NAMALWA (cell line): ENCODE measurements around the gene NTHL1.
"Not testable (repeated sequence)": the region's sequence is repeated elsewhere in the genome, so short reads cannot be mapped to it uniquely, and the experiment has no call there.

Experiments used
- DNase-seq: peaks from one replicate; pipeline ENCODE4 v3.0.0-alpha.2; 2015; ENCODE audit warnings: low spot score

NTHL1 gene

DNA sequence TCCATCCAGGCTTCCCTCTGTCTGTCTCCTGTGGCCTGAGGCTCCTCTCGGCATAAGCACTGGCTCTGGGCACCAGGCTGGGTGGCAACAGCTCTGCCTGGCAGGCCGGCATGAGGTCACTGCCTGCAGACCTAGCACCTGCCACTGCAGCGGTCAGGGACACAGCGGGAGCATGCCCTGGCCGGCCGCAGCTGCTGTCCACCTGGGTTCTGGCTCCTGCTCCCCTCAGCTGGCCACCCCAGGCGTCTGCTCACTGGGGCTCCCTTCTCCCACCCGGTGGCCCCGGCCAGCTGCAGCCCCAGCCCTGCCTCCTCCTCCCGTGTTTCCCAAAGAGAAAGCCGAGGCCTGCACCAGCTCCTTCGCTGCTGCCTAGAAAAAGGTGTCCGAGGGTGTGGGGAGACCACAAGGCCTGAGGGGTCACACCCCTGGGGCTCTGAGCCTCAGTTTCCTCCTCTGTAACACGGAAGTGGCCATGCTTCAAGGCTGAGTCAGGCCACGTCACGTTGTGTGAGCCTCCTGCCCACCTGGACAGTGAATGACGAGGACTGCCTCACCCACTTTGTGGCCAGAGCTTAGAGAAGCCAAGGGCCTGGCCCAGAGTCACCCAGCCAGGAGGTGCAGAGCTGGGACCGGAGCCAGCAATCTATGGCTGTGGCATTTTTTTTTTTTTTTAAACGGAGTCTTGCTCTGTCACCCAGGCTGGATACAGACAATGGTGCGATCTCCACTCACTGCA lies 6.7 kb downstream of the NTHL1 start:
- DNase-seq: no peak

DNA sequence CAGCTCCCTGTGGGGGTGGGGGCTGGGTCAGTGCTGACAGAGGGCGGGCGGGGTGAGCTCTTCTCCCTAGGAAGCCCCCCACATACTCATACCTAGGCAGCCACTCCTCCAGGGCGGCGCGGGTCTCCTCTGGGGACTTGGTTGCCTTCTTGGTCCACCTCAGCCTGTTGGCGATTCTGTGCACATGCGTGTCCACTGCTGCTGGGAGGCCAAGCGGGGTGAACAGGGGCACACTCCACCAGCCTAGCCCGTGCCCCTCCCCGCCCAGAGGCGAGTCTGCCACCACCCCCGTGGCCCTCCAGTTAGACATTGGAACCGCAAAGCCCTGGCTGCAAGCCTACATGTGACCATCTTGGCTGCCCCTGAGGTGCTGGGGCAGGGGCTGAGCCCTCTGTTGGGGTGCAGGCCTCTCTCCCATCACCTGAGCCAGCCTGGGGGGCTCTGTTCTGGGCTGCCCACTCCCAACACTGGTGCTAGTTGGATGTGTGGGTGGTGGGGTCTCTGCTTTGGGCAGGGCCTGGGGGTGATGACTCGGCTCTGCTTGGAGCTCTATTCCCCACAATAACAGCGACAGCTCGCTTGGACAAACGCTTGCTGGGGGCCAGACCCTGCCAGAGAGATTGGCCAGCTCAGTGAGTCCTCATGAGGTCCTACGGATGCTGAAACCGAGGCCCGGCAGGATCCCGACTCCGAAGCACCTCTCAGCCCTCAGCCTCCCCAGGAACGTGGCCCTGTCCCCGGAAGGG lies 7.4 kb downstream of the NTHL1 start:
- DNase-seq: no peak

DNA sequence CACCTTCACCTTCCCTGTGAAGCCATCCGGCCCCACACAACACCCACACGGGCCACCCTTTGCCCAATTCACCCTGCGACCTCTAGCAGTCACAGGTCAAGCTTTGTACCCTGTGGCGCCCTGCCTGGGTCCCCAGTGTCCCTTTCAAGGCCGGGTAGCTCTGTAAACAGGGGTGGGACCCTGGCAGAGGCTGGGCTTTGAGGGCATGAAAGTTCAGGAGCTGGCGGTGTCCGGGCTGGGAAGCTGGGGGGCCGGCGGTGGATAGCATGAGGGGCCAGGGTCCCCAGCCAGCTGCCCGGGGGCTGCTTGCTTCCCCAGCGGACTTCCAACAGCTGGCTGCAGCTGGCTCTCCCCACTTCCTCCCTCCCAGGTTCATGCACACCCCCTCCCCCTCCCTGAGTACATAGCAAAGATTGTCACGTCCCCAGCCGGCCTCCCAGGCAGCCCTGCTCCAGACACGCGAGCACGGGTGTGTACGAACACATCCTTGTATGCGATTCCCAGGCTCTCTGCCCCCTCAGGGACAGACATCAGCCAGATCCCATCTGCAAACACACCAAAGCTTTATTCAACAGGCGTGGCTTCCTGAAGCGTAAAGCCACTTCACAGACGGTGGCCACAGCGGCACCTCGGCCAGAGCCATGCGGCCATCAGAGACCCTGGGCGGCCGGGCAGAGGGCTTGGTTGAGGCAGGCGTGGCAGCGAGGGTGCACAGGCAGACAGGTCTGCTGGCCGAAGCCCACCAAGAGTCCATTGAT lies 8.2 kb downstream of the NTHL1 start:
- no peak for DNase-seq

DNA sequence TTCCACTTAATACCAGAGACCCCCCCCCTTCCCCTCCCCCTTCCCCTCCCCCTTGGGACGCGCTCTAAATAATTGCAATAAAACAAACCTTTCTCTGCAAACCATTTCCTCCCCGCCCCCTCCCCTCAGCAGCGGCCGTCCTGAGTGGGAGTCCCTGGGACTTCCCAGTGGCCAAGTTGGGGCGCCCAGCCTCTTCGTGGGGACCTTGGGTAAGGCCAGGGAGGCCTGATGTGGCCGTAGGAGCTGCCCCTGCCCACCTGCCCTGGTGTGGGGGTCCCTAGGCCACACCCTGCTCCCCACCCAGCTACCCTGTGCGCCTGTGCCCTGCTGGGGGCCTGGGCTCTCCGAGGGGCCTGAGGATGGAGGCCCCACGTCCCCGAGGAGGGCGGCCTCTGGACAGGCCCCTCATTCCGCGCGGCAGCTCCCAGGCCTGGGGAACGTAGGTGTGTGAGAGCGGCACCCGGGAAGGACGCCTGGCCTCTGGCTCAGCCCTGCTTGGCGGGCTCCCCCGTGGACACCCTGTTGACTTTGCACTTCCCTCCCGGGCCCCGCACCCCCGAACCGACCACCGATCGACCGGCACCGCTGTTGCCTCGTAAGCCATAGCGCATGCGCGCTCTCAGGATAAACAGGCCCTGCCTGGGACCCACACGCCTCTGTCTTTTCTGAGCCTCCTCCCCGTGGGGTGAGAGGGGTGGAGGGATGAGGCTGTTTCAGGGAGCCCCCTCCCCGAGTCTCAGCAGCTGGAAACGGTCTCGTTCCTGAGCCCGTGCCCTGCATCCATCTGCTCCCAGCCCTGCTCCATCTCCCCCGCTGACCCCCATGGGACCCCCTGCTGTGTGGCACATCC lies 9.0 kb downstream of the NTHL1 start:
- DNase-seq: no peak

DNA sequence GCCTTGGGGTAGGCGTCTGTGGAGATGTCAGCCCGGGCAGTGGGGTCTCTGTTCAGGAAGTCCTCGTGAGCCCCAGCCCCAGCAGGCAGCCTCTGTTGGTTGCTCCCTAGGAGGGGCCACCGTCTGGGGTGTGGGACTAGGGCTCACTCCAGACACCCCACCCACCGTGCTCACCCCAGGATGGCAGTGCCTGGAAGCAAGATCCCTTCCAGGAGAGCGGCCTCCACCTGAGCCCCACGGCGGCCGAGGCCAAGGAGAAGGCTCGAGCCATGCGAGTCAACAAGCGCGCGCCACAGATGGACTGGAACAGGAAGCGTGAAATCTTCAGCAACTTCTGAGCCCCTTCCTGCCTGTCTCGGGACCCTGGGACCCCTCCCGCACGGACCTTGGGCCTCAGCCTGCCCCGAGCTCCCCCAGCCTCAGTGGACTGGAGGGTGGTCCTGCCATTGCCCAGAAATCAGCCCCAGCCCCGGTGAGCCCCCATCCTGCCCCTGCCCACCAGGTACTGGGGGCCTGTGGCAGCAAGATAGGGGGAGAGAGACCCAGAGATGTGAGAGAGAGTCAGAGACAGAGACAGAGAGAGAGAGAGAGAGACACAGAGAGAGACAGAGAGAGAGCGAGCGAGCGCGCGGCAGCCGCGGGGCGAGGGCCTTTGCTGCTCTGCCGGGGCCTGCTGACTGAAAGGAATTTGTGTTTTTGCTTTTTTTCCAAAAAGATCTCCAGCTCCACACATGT lies 9.8 kb downstream of the NTHL1 start:
- DNase-seq: no peak

DNA sequence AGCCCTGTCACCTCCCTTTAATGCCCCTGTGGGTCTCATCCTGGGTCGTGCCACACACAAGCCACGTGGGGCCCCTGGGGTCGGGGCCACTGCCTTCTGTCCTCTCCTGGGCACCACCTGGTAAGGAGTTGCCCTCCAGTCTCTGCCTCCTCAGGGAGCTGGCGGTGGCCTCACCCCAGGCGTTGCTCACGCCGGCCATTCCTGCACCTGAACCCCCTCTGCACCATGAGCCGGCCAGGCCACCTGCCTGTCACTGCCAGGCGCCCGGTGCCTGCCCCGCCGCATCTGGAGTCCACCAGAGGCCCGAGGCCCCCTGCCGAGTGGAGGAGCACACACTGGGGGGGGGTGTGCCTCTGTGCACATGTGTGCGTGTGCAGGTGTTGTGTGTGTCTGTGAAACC lies 10.5 kb downstream of the NTHL1 start:
- no peak for DNase-seq

DNA sequence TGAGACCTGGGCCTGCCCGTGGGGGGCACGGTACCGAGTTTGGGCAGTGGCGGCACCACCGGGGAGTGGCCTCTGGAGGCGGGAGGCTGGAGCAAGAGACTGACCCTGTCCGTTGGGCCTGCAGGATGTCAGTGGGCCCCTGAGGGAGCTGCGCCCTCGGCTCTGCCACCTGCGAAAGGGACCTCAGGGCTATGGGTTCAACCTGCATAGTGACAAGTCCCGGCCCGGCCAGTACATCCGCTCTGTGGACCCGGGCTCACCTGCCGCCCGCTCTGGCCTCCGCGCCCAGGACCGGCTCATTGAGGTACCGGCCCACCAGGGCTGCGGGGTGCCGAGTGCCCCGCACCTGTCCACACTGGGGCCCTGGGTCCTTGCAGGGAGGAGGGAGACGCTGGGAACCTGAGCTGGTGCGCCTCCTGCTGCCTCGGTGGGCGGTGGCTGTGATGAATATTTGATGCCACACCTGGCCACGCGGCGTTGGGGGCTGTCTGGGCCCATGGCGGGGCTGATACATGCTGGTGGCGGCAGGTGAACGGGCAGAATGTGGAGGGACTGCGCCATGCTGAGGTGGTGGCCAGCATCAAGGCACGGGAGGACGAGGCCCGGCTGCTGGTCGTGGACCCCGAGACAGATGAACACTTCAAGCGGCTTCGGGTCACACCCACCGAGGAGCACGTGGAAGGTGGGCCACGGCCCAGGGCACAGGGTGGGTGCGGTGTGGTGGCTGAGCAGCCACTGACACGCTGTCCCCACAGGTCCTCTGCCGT lies 11.3 kb downstream of the NTHL1 start:
- no peak for DNase-seq

DNA sequence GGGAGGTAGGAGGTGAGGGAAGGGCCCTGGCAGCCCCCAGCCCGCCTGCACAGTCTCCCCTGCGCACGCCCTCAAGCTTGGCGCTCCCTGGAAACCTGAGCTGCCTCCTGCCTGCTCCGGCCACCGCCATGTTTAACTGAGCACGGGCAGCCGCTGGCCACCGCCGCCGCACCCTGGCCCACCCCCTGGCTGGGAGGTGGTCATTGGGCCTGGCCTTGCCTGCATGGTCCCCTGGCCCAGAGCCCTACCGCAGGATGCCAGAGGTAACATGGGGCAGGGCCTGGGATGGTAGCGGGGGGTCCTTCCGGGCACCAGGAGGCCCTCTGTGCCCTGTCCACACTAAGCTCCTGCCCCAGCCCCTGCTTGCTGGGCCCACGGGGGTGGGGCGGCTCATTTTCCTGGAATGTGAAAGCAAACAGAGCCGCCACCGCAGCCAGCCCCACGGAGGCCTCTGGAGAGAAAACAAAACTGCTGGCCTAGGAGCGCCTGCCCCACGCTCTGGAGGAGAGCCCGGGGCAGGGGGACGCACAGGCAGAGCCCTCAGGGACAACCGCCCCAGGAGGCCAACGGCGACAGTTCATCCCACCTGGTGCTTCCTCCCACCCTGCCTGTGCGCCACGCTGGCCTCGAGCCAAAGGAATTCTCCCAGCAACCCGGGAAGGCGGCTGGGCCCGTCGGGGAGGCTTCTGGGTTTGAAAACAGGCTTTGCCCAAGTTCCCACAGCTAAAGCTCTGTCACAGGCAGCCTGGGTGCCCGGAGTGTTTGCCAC lies 12.0 kb downstream of the NTHL1 start:
- DNase-seq: no peak

DNA sequence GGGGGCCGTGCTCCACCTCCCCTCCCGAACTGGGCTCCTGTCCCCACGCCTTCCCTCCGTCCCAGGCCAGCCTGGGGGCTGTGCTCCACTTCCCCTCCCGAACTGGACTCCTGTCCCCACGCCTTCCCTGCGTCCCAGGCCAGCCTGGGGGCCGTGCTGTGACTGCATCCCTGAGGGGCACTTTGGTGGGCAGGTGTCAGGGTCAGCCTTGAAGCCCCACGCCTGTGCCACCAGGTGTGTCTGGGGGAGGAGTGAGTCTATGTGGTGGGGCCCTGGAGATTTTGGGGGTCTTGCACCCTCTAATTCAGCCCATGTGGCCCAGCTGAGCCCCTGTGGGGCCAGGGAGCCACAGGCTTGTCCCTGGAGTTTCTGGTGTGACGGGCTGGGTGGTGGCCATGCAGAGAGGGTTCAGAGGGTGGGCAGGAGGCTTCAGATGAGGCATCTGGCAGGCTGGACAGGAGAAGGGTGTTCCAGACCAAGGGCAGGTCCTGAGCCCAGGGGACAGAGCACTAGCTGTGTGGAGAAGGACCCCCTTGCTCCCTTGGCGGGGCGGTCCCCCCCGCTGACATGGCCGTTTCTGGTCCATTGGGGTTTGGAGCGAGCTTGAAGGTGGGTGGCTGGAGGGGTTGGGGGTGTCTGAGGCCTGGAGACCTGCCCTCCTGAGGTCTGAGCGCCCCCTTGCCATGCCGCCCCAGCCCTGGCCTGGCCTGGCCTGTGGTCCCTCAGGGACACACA lies 12.8 kb downstream of the NTHL1 start:
- no peak for DNase-seq

DNA sequence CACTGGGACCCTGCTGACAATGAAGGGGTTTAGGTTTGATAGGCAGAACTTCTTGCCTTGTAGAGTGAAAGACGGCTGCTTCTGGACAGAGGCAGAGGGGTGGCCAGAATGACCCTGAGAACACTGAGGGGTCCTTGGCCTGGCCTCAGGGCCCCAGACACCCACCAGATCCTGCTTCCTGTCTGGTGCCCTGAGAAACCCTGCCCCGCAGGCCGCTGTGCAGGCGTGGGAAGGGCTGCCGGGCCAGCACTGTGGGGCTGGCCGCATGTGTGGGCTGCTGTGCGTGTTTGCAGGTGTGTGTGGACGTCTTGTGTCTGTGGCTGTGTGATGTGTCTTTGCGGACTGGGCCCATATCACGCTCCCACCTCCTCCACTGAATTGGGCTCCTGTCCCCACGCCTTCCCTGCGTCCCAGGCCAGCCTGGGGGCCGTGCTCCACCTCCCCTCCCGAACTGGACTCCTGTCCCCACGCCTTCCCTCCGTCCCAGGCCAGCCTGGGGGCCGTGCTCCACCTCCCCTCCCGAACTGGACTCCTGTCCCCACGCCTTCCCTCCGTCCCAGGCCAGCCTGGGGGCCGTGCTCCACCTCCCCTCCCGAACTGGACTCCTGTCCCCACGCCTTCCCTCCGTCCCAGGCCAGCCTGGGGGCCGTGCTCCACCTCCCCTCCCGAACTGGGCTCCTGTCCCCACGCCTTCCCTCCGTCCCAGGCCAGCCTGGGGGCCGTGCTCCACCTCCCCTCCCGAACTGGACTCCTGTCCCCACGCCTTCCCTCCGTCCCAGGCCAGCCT lies 13.5 kb downstream of the NTHL1 start:
- not testable (repeated sequence) for DNase-seq

DNA sequence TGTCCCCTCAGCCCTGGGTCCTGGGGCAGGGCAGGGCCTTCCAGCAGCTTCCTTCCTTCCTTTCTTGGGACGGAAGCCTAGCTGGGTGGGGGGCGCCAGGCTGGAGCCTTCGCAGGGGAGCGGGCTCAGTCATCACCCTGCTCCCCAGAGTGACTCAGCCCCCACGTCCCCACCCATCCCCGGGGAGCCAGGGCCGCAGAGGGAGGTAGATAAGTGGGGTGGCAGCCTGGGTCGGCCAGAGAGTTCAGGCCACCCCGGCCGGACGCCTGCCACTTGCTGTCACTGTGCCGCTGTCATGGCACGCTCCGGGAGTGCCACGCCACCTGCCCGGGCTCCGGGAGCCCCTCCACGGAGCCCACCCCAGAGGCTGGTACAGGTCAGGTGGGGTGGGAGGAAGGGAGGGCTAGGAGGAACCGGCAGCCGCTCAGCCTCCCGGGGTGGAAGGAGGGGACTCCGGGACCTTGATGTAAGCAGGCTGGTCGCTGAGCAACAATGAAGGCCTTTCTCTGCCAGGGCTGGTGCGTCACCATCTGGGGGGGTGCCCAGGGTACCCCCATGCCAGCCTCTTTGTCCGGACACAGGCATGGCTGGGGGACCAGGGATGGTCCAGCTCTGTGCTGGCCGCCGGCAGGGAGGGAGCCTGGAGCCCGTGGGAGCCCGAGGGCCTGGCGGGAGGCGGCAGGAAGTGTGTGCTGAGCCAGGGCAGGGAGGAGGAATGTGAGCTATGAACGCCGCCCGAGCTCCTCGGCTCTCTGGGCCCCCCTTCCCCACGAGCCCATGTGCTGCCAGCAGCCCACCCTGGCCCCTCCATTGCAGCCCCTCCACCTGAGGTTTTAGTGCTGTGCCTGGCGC lies 14.4 kb downstream of the NTHL1 start:
- DNase-seq: no peak

DNA sequence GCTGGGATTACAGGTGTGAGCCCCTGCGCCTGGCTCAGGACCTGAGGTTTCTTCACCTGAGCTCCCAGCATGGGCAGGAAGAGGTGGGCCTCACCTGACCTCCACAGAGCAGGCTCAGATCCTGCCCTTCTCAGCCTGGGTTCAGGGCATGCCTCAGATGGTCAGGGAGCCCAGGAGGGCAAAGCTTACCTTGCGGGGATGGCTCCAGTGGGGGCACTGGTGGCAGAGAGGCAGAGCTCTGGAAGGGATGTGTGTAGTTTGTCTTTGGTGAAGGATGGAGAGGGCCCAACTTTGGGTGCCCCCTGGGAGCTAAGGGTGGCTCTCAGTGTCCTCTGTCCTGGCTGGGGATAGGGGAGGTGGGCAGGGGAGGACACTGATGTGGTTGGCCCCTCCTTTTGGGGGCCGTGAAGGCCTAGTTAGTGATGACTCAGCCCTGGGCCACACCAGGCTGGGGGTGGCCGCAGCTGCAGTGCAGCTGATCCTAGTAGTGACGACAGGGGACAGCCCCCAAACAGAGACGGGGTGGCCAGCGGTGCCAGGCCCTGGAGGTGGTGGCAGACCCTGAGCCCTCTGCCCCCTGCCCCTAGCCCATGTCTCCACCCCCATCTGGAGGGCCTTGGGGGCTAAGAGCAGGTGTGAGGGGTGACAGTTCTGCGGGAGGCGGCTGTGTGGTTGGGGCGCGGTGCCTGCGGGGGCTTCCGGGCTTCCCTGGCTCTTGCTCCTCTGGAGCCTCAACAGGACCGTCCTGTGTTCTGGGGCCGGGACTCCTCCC lies 15.2 kb downstream of the NTHL1 start:
- no peak for DNase-seq

DNA sequence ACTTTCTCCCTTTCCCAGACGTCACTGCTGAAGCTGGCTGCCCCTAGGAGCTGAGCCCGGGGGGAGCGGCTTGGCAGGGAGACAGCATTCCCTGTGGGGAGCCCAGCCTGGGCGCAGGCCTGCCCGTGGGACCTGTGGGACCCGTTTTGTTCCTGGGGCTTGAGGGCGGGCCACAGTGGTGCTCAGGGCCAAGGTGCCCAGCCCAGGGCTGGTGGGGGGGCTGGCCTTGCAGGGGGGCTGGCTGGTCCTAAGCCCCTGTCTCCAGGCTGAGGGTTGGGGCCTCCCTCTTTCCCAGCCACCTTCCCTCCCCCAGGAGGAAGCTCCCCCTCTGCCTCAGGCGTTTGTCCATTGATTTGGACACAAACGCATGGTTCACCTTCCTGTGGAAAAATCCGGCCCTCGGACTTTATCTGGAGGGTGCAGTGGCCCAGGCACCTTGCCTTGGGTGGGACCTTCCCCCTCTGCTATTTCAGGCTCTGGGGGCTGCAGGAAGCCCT lies 16.5 kb downstream of the NTHL1 start:
- DNase-seq: no peak

DNA sequence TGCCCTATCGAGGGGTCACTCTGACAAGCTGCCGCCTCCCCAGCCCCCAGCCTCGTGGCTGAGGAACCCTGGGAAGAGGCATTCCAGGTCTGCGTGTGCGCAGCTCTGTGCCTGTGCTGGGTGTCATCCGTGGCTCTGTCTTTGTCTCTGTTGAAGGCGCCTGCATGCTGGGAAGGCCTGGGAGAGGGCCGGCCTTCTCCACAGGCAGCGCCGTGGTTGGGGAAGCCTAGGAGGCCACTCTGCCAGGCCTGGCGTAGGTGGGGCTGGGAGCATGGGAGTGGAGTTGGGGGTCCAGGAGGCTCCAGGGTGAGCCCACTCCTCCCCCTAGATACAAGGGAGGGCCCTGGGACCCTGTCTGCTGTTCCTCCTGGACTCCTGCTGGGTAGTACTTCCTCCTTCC lies 17.6 kb downstream of the NTHL1 start:
- no peak for DNase-seq

DNA sequence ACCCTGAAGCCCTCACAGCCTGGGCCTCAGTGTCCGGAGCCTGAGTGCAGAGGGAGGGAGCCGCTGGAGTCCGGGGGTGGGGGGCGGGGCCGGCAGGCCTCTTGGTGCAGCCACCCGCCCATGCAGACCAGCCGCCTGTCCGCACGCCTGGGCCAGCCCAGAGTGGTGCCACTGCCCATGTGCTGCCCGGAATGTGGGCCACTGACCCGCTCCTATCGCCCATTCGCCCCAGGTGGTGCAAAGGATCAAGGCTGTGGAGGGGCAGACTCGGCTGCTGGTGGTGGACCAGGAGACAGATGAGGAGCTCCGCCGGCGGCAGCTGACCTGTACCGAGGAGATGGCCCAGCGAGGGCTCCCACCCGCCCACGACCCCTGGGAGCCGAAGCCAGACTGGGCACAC lies 18.3 kb downstream of the NTHL1 start:
- no peak for DNase-seq

DNA sequence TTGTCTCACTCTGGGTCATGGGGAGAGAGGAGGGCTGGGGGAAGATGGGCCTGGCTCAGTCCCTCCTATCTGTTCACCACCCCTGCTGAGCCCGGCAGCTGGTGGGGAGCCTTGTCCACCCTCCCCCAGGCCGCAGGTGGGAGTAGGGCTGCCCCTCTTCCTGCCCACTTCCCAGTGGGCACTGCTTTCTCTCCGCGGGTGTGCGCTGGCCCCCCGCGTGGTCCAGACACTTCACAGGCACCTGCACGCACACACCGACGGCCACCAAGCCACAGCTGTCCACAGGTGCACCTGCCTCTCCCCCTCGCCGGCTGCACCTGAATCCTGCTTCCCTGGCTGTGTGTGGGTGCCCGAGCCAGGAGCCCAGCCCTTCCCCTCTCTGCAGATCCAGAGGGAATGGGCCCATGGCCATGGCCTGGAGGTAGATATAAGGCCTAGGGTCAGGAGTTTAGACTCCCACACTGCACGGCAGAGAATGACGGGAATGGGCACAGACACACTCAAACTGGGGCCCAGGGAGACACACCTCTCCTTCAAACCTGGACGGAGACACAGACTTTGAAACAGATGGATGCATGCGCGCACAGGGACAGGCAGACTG lies 18.9 kb downstream of the NTHL1 start:
- DNase-seq: no peak
